Stimulated activated CD4-positive, alpha-beta T cell treated with anti-CD3 and anti-CD28 coated beads, Interleukin-4, amount 100 ng/mL, for 24 hours (primary cell): ENCODE results near the gene ELF4.
"Not testable (repeated sequence)": the region's sequence is repeated elsewhere in the genome, so short reads cannot be mapped to it uniquely, and the experiment has no call there.

Source experiments
- DNase-seq: peaks from one replicate; pipeline ENCODE4 v3.0.0-alpha.2; 2020

Gene ELF4

GRCh38 chrX:130110379-130111219, at the start of gene ELF4:
Gene ELF4 (minus strand): TSS chrX:130110497. CDS start chrX:130081330, 29,167 bp downstream.
- DNase-seq: peak; percentile 49

GRCh38 chrX:130159776-130160175, 49.5 kb upstream of the ELF4 start:
- no peak for DNase-seq

- DNase-seq: no peak
These were observed 48.0 kb upstream of the ELF4 start for GRCh38 chrX:130158311-130158710.

GRCh38 chrX:130155564-130155963, 45.3 kb upstream of the ELF4 start:
- DNase-seq: no peak

- DNase-seq: no peak
These were observed 37.3 kb upstream of the ELF4 start for GRCh38 chrX:130147631-130148030.

- DNase-seq: no peak
These were observed 34.8 kb upstream of the ELF4 start for GRCh38 chrX:130145123-130145522.

GRCh38 chrX:130144509-130144908, 34.2 kb upstream of the ELF4 start:
- DNase-seq: no peak

GRCh38 chrX:130139474-130140201, 29.3 kb upstream of the ELF4 start:
- no peak for DNase-seq

- no peak for DNase-seq
These were observed 26.7 kb upstream of the ELF4 start for GRCh38 chrX:130136961-130137360.

GRCh38 chrX:130136496-130136895, 26.2 kb upstream of the ELF4 start:
- no peak for DNase-seq

- DNase-seq: no peak
These were observed 20.7 kb upstream of the ELF4 start for GRCh38 chrX:130130990-130131389.

- no peak for DNase-seq
These were observed 15.0 kb upstream of the ELF4 start for GRCh38 chrX:130125091-130125874.

GRCh38 chrX:130124577-130124976, 14.3 kb upstream of the ELF4 start:
- DNase-seq: no peak

GRCh38 chrX:130121505-130121800, 11.2 kb upstream of the ELF4 start:
- no peak for DNase-seq

- peak; percentile 67 for DNase-seq
These were observed 10.6 kb upstream of the ELF4 start for GRCh38 chrX:130120746-130121504.

GRCh38 chrX:130120321-130120731, 10.0 kb upstream of the ELF4 start:
- DNase-seq: peak; percentile 7

GRCh38 chrX:130119312-130119898, 9.1 kb upstream of the ELF4 start:
- DNase-seq: no peak

- DNase-seq: peak; percentile 5
These were observed 8.4 kb upstream of the ELF4 start for GRCh38 chrX:130118441-130119311.

GRCh38 chrX:130117166-130117565, 6.9 kb upstream of the ELF4 start:
- DNase-seq: no peak

GRCh38 chrX:130115119-130115885, 5.0 kb upstream of the ELF4 start:
- DNase-seq: not testable (repeated sequence)
